CD4-positive, alpha-beta T cell treated with Interferon alpha-2 for 1 hour (primary cell): ENCODE data around the gene PRKACG.
"Not testable (repeated sequence)": the region's sequence is repeated elsewhere in the genome, so short reads cannot be mapped to it uniquely, and the experiment has no call there.

Experiments used
- DNase-seq, 2 donors: peaks; one replicate each; pipeline ENCODE4 v3.0.0-alpha.2; 2020 to 2022

PRKACG gene

DNA sequence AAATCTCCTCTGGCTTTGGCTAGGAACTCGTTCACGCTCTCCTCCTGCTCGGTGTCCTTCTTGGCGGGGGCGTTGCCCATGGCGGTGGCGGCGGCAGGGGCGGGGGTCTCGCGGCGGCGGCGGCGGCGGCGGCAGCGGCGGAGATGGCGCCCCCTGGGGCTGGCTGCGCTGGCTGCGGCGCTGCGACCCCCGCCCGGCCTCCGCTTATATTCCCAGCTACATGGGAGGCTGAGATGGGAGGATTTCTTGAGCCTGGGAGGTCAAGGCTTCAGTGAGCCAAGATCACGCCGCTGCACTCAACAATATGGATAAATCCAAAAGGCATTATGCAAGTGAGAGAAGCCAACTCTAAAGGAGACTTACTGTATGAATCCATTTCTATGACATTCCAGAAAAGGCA, at the start of gene PRKACG:
Gene PRKACG (minus strand): TSS at position 101 of the 400 bp plus-strand sequence. CDS start 21 bp downstream, at position 80.
- DNase-seq, result no peak

DNA sequence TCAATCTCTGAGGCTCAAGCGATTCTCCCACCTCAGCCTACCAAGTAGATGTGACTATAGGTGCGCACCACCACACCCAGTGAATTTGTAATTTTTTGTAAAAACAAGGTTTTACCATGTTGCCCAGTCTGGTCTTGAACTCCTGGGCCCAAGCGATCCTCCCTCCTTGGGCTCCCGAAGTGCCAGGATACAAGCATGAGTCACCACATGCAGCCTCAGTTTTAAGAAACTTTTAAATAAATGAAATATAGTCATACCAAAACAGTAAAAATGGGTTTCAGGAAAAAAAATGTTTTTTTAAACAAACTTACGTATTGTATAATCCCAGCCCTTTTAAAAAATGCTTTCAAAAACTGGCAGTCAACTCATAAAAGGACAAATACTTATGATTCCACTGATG, 48.3 kb upstream of the PRKACG start:
- no peak for DNase-seq

DNA sequence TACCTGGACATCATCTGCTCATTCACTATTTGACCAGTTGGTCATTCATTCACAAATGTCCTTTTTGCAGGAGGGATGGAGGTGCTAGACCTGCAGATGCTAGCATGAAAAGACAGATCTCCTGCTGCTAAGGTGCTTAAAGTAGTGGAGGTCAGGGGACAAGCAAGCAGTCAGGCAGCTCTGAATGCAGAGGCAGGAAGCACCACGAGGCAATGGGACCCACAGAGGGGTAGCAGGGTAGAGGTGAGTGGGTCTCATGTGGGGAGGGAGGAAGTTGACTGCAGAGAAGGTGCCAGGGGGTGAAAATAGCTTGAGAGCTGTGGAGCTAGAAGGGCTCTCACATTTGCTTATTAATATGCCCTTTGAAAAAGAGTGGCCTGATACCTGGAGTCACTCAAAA, 46.9 kb upstream of the PRKACG start:
- DNase-seq, result no peak

DNA sequence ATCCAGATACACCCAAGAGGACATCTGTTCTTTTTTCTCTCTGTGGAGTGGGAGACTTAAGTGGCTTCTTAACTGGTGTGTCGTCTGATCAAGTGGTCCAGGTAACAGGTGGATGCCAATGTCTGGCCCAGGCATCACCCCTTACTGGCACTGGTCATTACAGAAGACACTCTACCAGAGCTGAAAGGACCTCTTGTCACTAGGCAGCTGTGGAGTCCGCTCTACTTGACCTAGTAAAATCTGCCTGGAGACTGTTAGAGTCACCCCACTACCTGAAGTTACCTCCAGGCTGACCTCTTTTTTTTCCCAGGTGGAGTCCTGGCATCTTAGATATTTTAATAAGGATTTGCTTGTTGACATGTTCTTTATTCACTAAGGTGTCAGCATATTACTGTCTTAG, 44.2 kb upstream of the PRKACG start:
- no peak for DNase-seq

DNA sequence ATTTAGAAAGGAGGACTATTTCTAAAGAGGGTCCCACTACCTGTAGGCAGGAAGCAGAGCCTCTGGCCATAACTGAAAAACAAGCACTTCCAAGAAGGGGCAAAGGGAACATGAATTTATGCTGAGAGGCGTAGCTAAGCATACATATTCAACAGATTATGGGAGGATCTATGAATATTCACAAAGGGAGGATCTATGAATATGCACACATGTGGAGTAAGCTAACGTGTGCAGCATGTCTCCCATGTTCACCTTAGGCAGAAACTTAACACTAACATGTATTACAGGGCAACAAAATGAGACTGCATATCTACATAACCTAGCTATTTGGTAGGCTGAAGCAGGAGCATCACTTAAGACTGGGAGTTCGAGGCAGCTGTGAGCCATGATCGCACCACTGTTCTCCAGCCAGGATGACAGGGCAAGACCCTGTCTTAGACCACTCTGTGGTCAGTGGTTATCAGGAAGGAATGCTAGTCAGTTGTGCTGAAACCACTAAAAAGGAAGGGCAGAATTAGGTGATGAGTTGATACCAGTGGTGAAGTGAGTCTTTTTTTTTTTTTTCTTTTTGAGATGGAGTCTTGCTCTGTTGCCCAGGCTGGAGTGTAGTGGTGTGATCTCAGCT, 42.4 kb upstream of the PRKACG start:
- no peak for DNase-seq

DNA sequence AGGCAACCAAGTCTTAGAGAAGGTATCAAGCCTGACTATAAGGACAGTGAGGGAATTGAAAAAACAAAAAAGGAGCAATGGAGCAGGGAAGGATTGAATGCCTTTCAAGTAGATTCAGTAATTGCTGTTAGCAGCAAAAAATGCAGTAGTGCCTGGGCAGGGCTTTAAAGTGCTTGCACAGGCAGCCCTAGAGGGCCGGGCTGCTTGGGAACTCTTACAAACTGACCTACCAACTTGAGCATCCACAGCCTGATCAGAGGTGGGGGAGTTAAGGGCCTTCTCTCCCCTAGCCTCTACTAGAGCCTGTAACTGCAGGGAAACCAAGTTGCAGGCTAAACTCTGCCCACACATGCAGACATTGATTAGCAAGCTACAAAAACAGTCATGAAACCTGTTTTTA, 41.1 kb upstream of the PRKACG start:
- no peak for DNase-seq

DNA sequence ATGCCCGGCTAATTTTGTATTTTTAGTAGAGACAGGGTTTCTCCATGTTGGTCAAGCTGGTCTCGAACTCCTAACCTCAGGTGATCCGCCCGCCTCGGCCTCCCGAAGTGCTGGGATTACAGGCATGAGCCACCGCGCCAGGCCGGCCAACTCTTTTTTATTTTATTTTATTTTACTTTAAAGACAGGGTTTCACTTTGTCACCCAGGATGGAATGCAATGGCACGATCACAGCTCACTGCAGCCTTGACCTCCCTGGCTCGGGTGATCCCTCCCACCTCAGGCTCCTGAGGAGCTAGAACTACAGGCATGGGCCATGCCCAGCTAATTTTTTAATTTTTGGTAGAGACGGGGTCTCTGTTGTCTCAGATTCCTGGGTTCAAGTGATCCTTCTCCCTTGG, 37.0 kb upstream of the PRKACG start:
- not testable (repeated sequence) for DNase-seq

DNA sequence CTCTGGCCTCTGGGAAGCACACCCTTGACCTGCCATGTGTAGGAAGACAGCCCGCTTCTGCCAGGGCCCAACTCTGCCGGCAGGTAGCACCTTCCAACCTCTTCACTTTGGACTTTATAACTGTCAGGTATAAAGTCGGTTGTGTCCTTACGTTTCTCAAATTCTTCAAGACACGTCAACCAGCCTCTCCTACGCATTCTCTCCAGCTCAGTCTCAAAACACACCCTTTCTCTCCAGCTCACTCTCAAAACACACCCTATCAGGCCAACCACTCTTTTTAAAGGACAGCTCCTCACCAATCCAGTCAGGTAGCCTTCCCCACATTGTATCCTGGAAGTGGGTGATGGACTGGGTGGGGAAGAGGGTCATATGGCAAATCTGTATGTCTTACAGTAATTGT, 35.2 kb upstream of the PRKACG start:
- DNase-seq, result no peak

DNA sequence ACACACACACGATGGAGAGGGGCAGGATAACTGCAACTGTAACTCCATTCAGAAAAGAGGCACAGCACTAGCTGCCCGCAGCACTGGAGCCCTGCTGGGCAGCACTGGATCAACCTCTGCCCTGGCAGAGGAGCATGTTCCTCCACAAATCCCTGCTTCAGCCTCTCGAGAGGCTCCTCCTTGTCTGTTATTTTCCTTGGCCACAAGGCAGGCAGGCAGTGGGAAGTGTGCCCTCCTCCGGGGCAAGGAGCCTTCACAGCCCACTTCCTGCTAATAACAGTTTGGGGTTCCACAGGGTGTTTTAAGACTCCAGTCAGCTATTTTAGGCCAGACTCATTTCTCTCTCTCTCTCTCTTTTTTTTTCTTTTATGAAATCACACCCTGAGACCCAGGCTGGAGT, 33.5 kb upstream of the PRKACG start:
- DNase-seq, result no peak

DNA sequence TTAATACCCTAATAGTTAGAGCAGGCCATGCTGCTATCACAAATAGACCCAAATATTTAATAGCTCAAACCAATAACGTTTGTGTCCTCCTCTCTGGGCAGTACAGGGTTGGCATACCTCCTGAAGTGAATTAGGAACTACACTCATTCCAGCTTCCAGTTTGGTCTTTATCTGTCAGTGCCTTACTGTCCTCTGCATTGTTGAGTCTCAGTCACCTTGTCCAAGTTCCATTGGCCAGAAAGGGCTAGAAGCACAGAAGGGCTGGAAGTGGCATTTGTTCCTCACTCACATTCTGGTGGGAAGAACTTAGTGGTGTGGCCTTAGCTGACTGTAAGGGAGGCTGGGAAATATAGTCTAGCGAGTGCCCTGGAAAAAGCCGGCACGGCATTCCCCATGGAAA, 32.8 kb upstream of the PRKACG start:
- DNase-seq, result no peak

DNA sequence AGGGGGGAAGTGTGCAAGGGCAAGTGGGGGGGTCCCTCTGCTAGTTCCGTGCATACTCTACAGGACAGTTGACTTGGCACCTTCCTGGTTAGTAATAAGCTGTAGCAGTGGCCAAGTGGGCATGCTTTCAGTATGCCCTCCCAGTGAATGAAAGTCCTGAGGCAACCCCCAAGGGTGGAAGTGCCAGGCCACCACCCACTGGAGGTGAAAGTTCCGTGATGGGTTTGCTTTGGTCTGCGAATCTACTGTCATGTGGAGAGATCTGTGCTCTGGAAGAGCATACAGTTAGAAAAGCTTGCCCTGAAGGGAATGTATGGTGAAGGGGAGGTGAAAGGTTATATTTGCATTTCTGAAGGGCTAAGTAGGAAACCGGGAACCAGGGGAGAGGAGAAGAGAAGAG, 31.9 kb upstream of the PRKACG start:
- DNase-seq, result no peak

DNA sequence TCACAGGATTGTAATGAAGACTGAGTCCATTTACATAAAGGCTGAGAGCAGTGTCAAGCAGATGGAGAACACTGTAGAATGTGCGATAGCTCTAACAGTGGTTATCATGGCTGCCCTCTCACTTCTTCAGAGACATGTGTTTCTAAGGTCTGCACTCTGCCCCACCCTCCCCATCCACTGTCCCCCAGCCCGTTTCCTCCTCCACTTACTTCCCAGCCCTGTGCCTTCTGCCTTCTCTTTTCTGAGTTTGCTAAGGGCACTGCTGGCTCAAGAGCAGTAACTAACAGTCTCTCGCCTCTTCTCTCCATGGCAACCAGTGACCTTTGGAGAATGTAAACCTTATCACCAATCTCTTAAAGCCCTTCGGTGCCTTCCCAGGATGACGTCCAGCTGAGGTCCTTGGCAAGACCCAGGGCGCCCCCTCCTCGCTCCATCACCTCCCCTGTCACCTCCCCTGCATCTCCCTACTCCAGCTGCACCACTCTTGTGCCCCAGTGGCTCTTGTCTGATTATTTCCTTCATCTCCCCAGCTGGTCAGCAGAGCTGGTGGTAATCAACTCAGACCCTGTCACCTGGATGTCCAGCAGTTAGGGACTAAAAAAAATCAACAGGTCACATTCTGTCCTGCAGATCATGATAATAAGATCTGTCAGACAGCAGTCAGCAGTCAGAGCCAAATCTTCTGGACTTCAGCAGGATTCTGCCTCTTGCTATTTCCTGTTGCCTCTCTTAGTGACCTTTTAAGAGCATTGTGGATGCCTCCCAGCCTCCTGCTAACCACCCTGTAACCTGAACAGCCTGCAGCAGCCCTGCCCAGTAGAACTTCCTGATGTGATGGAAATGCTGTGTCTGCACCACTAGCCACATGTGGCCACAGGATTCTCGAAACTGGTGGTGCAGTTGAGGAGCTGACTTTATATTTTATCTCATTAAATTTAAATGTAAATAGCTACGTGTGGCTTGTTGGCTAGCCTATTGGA, 30.6 kb upstream of the PRKACG start:
- DNase-seq, result no peak

DNA sequence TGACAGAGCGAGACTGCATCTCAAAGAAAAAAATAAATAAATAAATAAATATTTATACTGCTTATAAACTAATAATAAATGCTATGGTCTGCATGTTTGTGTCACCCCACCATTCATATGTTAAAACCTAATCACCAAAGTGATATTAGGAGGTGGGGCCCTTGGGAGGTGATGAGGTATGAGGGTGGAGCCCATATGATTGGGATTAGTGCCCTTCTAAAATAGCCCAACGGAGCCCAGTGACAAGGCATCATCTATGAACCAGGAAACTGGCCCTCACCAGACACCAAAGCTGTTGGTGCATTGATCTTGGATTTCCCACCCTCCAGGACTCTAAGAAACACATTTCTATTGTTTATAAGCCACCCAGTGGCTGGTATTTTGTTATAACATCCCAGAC, 26.7 kb upstream of the PRKACG start:
- no peak for DNase-seq

DNA sequence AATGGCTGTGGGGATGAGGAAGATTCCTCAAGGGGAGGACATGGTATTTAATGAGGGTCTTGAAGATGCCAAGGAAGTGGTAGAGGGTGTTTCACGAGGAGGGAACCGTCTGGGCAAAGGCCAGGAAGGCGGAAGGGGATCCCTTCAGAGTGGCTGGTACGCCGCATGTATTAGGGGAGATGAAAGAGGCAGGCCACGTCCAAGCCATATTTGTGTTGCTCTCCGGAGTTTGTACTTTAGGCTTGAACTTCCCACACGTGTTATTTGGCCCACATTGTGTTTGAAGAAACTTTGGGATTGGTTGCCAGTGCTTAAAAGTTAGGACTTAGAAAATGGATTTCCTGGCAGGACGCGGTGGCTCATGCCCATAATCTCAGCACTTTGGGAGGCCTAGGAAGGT, 22.9 kb upstream of the PRKACG start:
- DNase-seq, result no peak

DNA sequence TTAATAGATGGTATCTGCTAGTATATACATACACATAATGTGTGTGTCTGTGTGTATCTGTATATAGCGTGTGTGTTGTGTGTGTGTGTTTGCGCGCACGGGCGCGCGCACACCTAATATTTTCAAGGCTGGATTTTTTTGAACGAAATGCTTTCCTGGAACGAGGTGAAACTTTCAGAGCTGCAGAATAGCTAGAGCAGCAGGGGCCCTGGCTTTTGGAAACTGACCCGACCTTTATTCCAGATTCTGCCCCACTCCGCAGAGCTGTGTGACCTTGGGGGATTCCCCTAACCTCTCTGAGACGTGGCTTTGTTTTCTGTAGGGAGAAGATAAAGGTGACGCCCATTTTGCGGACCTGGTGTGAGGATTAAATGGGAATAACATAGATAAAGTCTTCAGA, 22.4 kb upstream of the PRKACG start:
- DNase-seq, result peak in 1 of 2 donors; percentile 39

DNA sequence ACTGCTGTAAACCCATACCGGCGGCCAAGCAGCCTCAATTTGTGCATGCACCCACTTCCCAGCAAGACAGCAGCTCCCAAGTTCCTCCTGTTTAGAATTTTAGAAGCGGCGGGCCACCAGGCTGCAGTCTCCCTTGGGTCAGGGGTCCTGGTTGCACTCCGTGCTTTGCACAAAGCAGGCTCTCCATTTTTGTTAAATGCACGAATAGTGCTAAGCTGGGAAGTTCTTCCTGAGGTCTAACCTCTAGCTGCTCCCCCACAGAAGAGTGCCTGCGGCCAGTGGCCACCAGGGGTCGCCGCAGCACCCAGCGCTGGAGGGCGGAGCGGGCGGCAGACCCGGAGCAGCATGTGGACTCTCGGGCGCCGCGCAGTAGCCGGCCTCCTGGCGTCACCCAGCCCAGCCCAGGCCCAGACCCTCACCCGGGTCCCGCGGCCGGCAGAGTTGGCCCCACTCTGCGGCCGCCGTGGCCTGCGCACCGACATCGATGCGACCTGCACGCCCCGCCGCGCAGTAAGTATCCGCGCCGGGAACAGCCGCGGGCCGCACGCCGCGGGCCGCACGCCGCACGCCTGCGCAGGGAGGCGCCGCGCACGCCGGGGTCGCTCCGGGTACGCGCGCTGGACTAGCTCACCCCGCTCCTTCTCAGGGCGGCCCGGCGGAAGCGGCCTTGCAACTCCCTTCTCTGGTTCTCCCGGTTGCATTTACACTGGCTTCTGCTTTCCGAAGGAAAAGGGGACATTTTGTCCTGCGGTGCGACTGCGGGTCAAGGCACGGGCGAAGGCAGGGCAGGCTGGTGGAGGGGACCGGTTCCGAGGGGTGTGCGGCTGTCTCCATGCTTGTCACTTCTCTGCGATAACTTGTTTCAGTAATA, 21.8 kb upstream of the PRKACG start, which contains the start of gene FXN:
Gene FXN (plus strand): TSS at position 315 of the 871 bp plus-strand sequence. CDS start 31 bp downstream, at position 346.
- DNase-seq, result peak; percentile 77 to 86

DNA sequence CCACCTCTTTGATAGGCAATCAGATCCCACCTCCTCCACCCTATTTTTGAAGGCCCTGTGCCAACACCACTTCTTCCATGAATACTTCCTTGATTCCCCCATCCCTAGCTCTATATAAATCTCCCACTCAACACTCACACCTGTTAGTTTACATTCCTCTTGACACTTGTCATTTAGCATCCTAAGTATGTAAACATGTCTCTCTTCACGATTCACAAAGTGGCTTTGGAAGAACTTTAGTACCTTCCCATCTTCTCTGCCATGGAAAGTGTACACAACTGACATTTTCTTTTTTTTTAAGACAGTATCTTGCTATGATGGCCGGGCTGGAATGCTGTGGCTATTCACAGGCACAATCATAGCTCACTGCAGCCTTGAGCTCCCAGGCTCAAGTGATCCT, 20.2 kb upstream of the PRKACG start:
- DNase-seq, result no peak

DNA sequence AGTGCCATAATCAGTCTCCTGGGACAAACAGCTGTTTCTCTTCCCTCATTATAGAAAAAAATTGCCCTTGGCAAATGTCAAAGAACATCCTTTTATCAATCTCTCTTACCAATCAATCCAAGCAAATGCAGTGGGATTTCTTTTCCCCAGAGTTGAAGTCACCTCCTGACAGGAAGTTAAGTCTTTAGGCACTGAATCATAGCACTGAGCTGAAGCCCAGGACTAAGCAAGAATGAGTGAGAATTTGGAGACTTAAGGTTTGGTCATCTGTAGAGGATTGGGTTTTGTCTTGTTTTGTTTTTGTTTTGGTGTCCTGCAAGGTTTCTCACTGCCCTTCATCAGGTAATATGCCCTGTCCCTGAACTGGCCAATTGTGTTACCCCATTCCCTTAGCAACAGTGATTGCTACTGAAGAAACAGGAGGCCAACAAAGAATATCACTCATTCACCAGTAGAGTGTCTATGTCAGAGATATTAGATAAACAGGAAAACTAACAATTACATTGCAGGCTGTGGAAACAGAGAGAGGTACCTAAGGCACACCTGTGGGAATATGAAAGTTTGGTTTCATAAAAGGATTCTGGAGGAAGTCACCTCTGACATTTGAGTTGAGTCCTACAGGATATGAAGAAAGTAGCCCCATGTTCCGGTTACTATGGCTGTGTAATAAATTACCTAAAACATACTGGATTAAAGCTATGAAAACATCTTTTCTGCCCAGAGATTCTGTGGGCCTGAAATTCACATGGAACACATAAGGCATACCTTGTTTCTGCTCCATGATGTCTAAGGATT, 17.1 kb upstream of the PRKACG start:
- DNase-seq, result no peak

DNA sequence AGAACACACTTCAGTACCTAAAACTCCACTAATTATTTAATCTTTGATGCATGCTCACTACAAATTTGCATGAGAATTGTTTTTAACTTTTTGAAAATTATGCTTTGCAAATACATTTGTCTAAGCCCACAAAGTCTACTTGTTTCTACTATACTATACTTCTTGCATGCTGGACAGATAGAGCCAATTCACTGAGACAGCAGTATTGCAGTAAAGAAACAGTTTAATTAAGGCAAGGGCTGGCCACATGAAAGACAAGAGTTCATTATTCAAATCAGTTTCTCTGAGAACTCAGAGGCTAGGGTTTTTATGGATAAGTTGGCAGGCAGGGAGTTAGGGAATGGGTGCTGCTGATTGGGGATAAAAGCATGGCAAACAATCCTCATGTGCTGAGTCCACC, 15.6 kb upstream of the PRKACG start:
- DNase-seq, result no peak

DNA sequence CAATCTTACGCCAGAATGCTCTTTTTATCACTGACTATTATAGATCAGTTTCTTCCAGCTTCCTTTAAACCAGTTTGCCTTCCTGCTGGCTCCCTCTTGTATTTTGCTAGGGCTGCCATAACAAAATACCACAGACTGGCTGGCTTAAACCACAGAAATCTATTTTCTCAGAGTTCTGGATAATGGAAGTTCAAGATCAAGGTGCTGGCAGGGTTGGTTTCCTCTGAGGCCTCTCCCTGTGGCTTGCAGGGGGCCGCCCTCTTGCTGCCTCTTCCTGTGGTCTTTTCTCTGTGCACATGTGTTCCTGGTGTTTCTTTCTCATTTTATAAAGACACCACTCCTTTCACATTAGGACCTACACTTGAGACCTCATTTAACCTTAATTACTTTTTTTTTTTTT, 14.8 kb upstream of the PRKACG start:
- peak; percentile 25 to 58 for DNase-seq

DNA sequence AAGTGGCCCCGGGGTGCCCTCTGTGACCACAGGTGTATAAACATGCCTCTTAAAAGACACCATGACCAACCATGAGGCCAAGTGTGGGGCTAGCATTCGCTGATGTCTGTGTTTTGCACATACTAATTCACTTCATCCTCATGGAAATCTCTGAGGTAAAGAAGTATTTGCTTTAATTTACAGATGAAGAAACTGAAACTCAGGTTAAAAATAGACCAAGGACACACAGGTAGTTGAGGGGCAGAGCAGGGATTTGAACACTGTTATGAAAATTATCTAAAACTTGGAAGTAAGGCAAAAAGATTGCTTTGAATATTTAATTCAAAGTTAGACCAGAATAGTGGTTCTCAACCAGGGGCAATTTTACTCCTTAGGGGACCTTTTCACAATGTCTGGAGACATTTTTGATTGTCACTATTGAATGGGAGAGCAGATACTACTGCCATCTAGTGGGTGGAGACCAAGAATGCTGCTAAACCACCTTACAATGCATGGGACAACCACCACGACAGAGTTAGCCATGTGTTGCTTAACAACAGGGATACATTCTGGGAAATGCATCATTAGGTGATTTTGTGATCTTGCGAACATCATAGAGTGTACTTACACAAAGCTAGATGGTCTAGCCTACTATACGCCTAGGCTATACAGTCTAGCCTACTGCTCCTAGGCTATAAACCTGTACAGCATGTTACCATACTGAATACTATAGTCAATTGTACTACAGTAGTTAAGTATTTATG, 13.6 kb upstream of the PRKACG start:
- DNase-seq, result peak; percentile 51 to 72

DNA sequence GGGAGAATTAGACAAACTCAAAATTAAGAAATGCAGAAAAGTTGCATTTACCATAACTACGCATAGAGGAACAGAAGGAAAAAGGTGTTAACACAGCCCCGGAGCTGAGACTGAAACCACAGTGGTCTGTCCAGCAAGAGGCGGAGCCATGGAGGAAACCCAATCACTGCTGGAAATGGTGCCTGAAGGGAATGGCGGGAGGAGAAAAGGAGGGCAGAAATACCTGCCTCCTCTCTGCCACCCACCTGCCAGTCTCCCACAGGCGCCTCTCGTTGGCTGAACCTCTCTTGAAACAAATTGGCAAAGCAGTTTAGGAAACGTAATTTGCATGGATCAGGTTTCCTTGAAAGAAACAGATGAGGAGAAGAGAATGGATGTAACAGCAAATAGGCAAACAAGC, 9.7 kb upstream of the PRKACG start:
- DNase-seq, result no peak
